Mesenchymal stem cell (in vitro differentiated cells and primary cell): ENCODE results near the gene TRIM28.
A peak's percentile ranks its signal among the peaks of the same experiment; 100 is the strongest.

Experiments
- DNase-seq: peaks from one replicate; pipeline ENCODE4 v3.0.0-alpha.2; 2013
- H2AFZ ChIP-seq: one replicate; pipeline ENCODE4 v1.6.1; 2013; ENCODE audit warnings: low read depth, mild to moderate bottlenecking, control low read depth, inconsistent platforms, low read length, moderate library complexity
- H2AK5ac ChIP-seq: 2 replicates; pipeline ENCODE4 v1.6.1; 2013; ENCODE audit warnings: low read length, moderate library complexity, mild to moderate bottlenecking, inconsistent platforms; ENCODE audit not compliant: severe bottlenecking
- H2BK120ac ChIP-seq: one replicate; pipeline ENCODE4 v1.6.1; 2013; ENCODE audit warnings: low read depth, mild to moderate bottlenecking, inconsistent platforms, low read length, moderate library complexity
- H2BK12ac ChIP-seq, 2 experiments: one replicate each; pipeline ENCODE4 v1.6.1; 2013; ENCODE audit warnings: inconsistent platforms in 2 of 2, low read length in 2 of 2, mild to moderate bottlenecking in 2 of 2, moderate library complexity in 2 of 2, control low read depth in 1 of 2
- H2BK15ac ChIP-seq: one replicate; pipeline ENCODE4 v1.6.1; 2013; ENCODE audit warnings: mild to moderate bottlenecking, low read depth, inconsistent platforms; ENCODE audit not compliant: poor library complexity, severe bottlenecking
- H2BK5ac ChIP-seq: 2 replicates; pipeline ENCODE4 v1.6.1; 2013; ENCODE audit warnings: low read depth, mild to moderate bottlenecking, low read length, control low read depth, inconsistent platforms; ENCODE audit not compliant: poor library complexity, severe bottlenecking
- H3K14ac ChIP-seq, 2 experiments: one replicate each; pipeline ENCODE4 v1.6.1; 2013; ENCODE audit warnings: inconsistent platforms in 2 of 2, low read length in 2 of 2, control low read depth in 1 of 2, mild to moderate bottlenecking in 1 of 2, moderate library complexity in 1 of 2
- H3K18ac ChIP-seq, 2 experiments: one replicate each; pipeline ENCODE4 v1.6.1; 2013; ENCODE audit warnings: inconsistent platforms in 2 of 2, low read length in 2 of 2, control low read depth in 1 of 2, low read depth in 1 of 2, mild to moderate bottlenecking in 1 of 2
- H3K23ac ChIP-seq, 2 experiments: one replicate each; pipeline ENCODE4 v1.6.1; 2013; ENCODE audit warnings: inconsistent platforms in 2 of 2, low read length in 2 of 2, mild to moderate bottlenecking in 2 of 2, moderate library complexity in 2 of 2, control low read depth in 1 of 2
- H3K27ac ChIP-seq: 2 replicates; pipeline ENCODE4 v1.5.1; 2013; ENCODE audit warnings: mild to moderate bottlenecking, moderate library complexity, low read length, control low read depth, inconsistent platforms; ENCODE audit not compliant: poor library complexity, severe bottlenecking
- H3K27me3 ChIP-seq, 2 experiments: 2 replicates each; pipeline versions ENCODE4 v1.6.1 to v1.7.0; 2013; ENCODE audit warnings: low read length in 2 of 2, mild to moderate bottlenecking in 2 of 2, moderate library complexity in 2 of 2, control low read depth in 1 of 2, inconsistent platforms in 1 of 2; ENCODE audit not compliant: control insufficient read depth in 1 of 2, insufficient read depth in 1 of 2
- H3K36me3 ChIP-seq, 2 experiments: 2 replicates each; pipeline versions ENCODE4 v1.6.1 to v1.7.0; 2013; ENCODE audit warnings: low read length in 2 of 2, control low read depth in 1 of 2, inconsistent platforms in 1 of 2, low read depth in 1 of 2, mild to moderate bottlenecking in 1 of 2; ENCODE audit not compliant: insufficient read depth in 2 of 2, control insufficient read depth in 1 of 2
- H3K4ac ChIP-seq, 2 experiments: one replicate each; pipeline ENCODE4 v1.6.1; 2013; ENCODE audit warnings: inconsistent platforms in 2 of 2, low read length in 2 of 2, mild to moderate bottlenecking in 2 of 2, moderate library complexity in 2 of 2, control low read depth in 1 of 2, low read depth in 1 of 2
- H3K4me1 ChIP-seq: 2 replicates; pipeline ENCODE4 v1.6.1; 2013; ENCODE audit warnings: low read depth, low read length, control low read depth; ENCODE audit not compliant: control insufficient read depth, insufficient read depth
- H3K4me2 ChIP-seq: 2 replicates; pipeline ENCODE4 v1.6.1; 2013; ENCODE audit warnings: low read length, mild to moderate bottlenecking, inconsistent platforms; ENCODE audit not compliant: poor library complexity, severe bottlenecking
- H3K4me3 ChIP-seq, 2 experiments: 2 replicates each; pipeline versions ENCODE4 v1.5.1 to v1.7.0; 2013; ENCODE audit warnings: low read length in 2 of 2, mild to moderate bottlenecking in 2 of 2, control low read depth in 1 of 2, low read depth in 1 of 2; ENCODE audit not compliant: insufficient read depth in 1 of 2
- H3K79me1 ChIP-seq: replicated peaks from 2 replicates; pipeline ENCODE4 v1.6.1; 2013; ENCODE audit warnings: mild to moderate bottlenecking, control low read depth, low read length, inconsistent platforms; ENCODE audit not compliant: poor library complexity, severe bottlenecking
- H3K9ac ChIP-seq: 2 replicates; pipeline ENCODE4 v1.7.0; 2013; ENCODE audit warnings: mild to moderate bottlenecking, low read length, moderate library complexity
- H3K9me3 ChIP-seq: 2 replicates; pipeline ENCODE4 v1.7.0; 2013; ENCODE audit warnings: mild to moderate bottlenecking, low read length; ENCODE audit not compliant: control insufficient read depth
- H4K8ac ChIP-seq: one replicate; pipeline ENCODE4 v1.6.1; 2013; ENCODE audit warnings: inconsistent platforms, mild to moderate bottlenecking, low read length, moderate library complexity
- H4K91ac ChIP-seq: one replicate; pipeline ENCODE4 v1.6.1; 2013; ENCODE audit warnings: mild to moderate bottlenecking, low read length, inconsistent platforms
- WGBS: methylation state at CpG from one replicate; pipeline ENCODE4 v1.1.7; 2013; ENCODE audit warnings: mixed read lengths; 5-methylcytosine and 5-hydroxymethylcytosine counted together

TRIM28 gene

GRCh38 chr19:58558066-58558622 is 14.3 kb downstream of the TRIM28 start, which contains the start of gene UBE2M:
UBE2M (minus strand) TSS chr19:58558611; CDS start chr19:58558381, 230 bp downstream.
- WGBS, result 2% methylated on average over 43 of the region's 62 CpGs

GRCh38 chr19:58558623-58559274 is 14.9 kb downstream of the TRIM28 start:
- Histone ChIP-seq H3K14ac (peak overlapping the region in 1 of 2 experiments; percentile 100), H3K36me3 (peaks cover 15 to 40% of the 10 kb centered on the region in 2 experiments), H2AFZ (peak overlapping the region; percentile 81), H2BK5ac (peak overlapping the region; percentile 90), H3K27me3 (no peaks in the 10 kb centered on the region), H3K4me3 (peak overlapping the region; percentile 87 to 99), H2BK12ac (peak overlapping the region in 1 of 2 experiments; percentile 81), H2BK15ac (peak overlapping the region; percentile 96), H3K9ac (peak overlapping the region; percentile 100), H2BK120ac (peak overlapping the region; percentile 90), H2AK5ac (peak overlapping the region; percentile 90), H4K8ac (peak overlapping the region; percentile 99), H4K91ac (peak overlapping the region; percentile 100), H3K4me2 (peak overlapping the region; percentile 89), H3K9me3 (no peaks in the 10 kb centered on the region), H3K79me1 (peaks cover 30% of the 10 kb centered on the region), H3K4ac (peak overlapping the region; percentile 99 to 100), H3K23ac (peak overlapping the region in 1 of 2 experiments; percentile 98), H3K27ac (peak overlapping the region; percentile 99), H3K18ac (peak overlapping the region; percentile 100), H3K4me1 (peaks cover 47% of the 10 kb centered on the region)
- DNase-seq, result peak; percentile 98
- under 1% methylated on average over 64 of the region's 76 CpGs for WGBS

More at GRCh38 chr19:58558066-58558622, 14.3 kb downstream of the TRIM28 start, which contains the start of gene UBE2M:
- H2BK12ac ChIP-seq, result peak within 1 kb of the TSS in 1 of 2 experiments; percentile 81
- H2AK5ac ChIP-seq, result peak within 1 kb of the TSS; percentile 90
- peak within 1 kb of the TSS; percentile 100 for H3K9ac ChIP-seq
- H3K79me1 ChIP-seq, result peaks cover 27% of the 10 kb centered on the region
- peaks cover 48% of the 10 kb centered on the region for H3K4me1 ChIP-seq
- H3K18ac ChIP-seq, result peak within 1 kb of the TSS; percentile 100
- peak within 1 kb of the TSS; percentile 99 for H3K27ac ChIP-seq
- peak within 1 kb of the TSS; percentile 99 for H4K8ac ChIP-seq
- H2BK120ac ChIP-seq, result peak within 1 kb of the TSS; percentile 90
- H3K4me3 ChIP-seq, result peak within 1 kb of the TSS; percentile 87 to 99
- peak within 1 kb of the TSS; percentile 90 for H2BK5ac ChIP-seq
- peak within 1 kb of the TSS; percentile 81 for H2AFZ ChIP-seq
- H2BK15ac ChIP-seq, result peak within 1 kb of the TSS; percentile 96
- peaks cover 19 to 39% of the 10 kb centered on the region in 2 experiments for H3K36me3 ChIP-seq
- H3K9me3 ChIP-seq, result no peaks in the 10 kb centered on the region
- DNase-seq, result peak; percentile 67
- H3K14ac ChIP-seq, result peak within 1 kb of the TSS; percentile 76 to 100
- H3K4me2 ChIP-seq, result peak within 1 kb of the TSS; percentile 89
- peak within 1 kb of the TSS; percentile 99 to 100 for H3K4ac ChIP-seq
- peak within 1 kb of the TSS; percentile 100 for H4K91ac ChIP-seq
- H3K27me3 ChIP-seq, result no peaks in the 10 kb centered on the region
- H3K23ac ChIP-seq, result peak within 1 kb of the TSS in 1 of 2 experiments; percentile 98

DNA sequence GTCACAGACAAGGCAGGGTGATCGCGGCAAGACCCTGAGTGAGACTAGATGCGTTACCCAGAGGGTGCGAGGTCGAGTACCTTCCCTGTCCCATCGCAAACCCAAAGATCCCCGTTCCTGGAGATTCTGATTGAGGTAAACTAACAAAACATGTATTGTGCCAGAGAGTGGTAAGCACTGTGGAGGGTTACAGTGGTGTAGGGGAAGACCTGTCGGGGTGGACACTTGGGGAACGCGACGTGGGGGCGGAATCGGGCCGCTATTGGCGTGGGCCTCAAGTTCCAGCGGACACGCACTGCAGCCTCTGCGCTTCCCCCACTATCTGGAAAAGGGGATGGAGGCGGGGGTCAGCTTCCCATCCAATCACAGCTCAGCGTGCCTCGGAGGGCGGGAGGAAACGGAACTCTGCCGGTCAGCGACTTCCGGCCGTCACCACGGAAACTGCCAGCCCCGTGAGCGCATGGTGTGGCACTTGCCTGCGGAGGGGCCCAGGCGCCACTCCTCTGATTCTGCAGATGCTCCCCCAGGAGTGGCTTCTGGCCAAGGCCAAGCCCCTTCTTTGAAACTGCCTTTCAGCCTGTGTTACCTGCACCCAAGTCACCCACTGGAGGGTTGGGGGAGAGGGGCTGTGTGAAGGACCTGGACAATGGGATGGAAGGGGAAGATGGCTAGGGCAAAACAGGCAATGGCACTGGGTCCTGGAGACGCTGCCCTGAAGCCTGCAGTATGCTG is 15.6 kb downstream of the TRIM28 start:
- Histone ChIP-seq H4K8ac (peak overlapping the region; percentile 99), H3K4me3 (peak overlapping the region; percentile 79 to 99), H3K27me3 (no peaks in the 10 kb centered on the region), H3K18ac (peak overlapping the region; percentile 98 to 100), H3K9ac (peak overlapping the region; percentile 100), H3K9me3 (no peaks in the 10 kb centered on the region), H3K23ac (peak overlapping the region in 1 of 2 experiments; percentile 86), H2BK15ac (peak overlapping the region; percentile 94), H2AK5ac (peak overlapping the region; percentile 94), H3K4me1 (peaks cover 40% of the 10 kb centered on the region), H3K36me3 (peaks cover 15 to 37% of the 10 kb centered on the region in 2 experiments), H3K79me1 (peaks cover 27% of the 10 kb centered on the region), H3K4me2 (peak overlapping the region; percentile 89), H2BK5ac (peak overlapping the region; percentile 54), H2AFZ (peak overlapping the region; percentile 56), H3K14ac (peak overlapping the region in 1 of 2 experiments; percentile 98), H2BK120ac (peak overlapping the region; percentile 69), H4K91ac (peak overlapping the region; percentile 100), H3K27ac (peak overlapping the region; percentile 99), H3K4ac (peak overlapping the region; percentile 97 to 100), H2BK12ac (peak overlapping the region; percentile 55 to 72)
- peak; percentile 95 for DNase-seq
- under 1% methylated on average over 27 of the region's 33 CpGs for WGBS
